ENCODE measurements around the gene PTPRJ. TPM values are rescaled to one million over a fixed set of nuclear protein-coding genes. Genes with fewer than 3 reads are reported as not detected.
"Not testable (repeated sequence)": the region's sequence is repeated elsewhere in the genome, so short reads cannot be mapped to it uniquely, and the experiment has no call there.

PTPRJ gene
- total RNA-seq, 6 experiments from 2014 or later: 12.5 to 33.0 (median 19.8) TPM

- ATAC-seq (peak; percentile 48 to 84 (median 65)), DNase-seq (peak; percentile 65 to 76 (median 69))
- intact Hi-C loops (cut with DNase I): loop anchor here in 1 of 2 donors (5.0 kb wide), 1 partner anchor 160 kb away; no protein-coding TSS in a partner anchor
- H3K27ac ChIP-seq: peak overlapping the region in 1 of 3 donors; percentile 56
- H3K4me3 ChIP-seq: no peak overlapping the region
- no peaks in the 10 kb centered on the region for H3K36me3 ChIP-seq
- TF ChIP-seq POLR2A (IDR thresholded peaks at IDR 0.05): no peak
- no peak for TF ChIP-seq CTCF (IDR thresholded peaks at IDR 0.05)
- peaks cover 0 to 28% (median 4%) of the 10 kb centered on the region in 4 donors for H3K4me1 ChIP-seq
- no peaks in the 10 kb centered on the region for H3K27me3 ChIP-seq
- no peaks in the 10 kb centered on the region for H3K9me3 ChIP-seq
- WGBS (ENCODE audit: insufficient coverage, low coverage, low lambda C conversion rate, missing lambda C conversion rate): 18% methylated on average over 2 of the region's 10 CpGs
Measured at GRCh38 chr11:47946682-47947559, 33.4 kb upstream of the PTPRJ start.

DNA sequence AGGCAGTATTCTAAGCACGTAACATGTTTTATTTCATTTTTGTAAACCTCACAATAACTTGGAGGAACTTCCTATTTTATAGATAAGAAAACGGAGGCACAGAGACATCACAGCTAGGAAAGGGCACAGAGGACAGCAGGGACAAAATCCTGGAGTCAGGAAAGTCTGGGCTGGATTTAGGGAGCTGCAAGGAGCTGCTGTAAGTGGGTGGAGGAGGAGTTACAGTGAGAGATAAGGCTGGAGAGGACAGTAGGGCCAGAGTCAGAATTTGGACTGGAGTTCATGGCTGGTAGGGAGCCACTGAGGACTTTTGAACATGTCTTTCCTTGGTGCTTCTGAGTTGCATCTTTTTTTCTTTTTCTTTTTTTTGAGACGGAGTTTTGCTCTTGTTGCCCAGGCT, 32.2 kb upstream of the PTPRJ start:
- DNase-seq (no peak), ATAC-seq (no peak)
- no peaks in the 10 kb centered on the region for H3K27me3 ChIP-seq
- 31% methylated on average over 2 of the region's 3 CpGs for WGBS (ENCODE audit: insufficient coverage, low coverage, low lambda C conversion rate, missing lambda C conversion rate)
- intact Hi-C loops (cut with DNase I): loop anchor here in 1 of 2 donors (5.0 kb wide), 1 partner anchor 159 kb away; no protein-coding TSS in a partner anchor
- H3K27ac ChIP-seq: no peak overlapping the region
- no peaks in the 10 kb centered on the region for H3K36me3 ChIP-seq
- no peak overlapping the region for H3K4me3 ChIP-seq
- TF ChIP-seq CTCF (IDR thresholded peaks at IDR 0.05): no peak
- TF ChIP-seq POLR2A (IDR thresholded peaks at IDR 0.05): no peak
- no peaks in the 10 kb centered on the region for H3K9me3 ChIP-seq
- peaks cover 0 to 18% (median 2%) of the 10 kb centered on the region in 4 donors for H3K4me1 ChIP-seq

DNA sequence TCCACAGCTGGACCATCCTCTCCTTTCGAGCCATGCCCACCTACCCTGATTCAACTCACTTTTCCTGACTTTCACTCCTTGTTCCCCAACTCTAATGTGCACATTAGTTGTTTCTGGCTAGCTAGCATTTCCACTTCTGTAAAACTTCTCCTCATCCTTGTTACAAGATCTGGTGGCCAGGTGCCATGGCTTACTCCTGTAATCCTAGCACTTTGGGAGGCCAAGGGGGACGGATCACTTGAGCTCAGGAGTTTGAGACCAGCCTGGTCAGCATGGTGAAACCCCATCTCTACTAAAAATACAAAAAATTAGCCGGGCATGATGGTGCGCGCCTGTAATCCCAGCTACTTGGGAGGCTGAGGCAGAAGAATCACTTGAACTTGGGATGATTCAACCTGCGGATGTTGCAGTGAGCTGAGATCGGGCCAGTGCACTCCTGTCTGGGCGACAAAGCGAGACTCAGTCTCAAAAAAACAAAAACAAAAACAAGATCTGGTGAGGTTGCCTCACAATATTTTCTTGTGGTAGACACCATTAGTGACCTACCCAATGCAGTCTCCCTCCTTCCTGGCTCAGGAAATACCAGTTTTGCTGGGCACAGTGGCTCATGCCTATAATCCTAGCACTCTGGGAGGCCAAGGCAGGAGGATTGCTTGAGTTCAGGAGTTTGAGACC, 31.2 kb upstream of the PTPRJ start:
- H3K9me3 ChIP-seq, H3K4me3 ChIP-seq, H3K36me3 ChIP-seq, DNase-seq, ATAC-seq, H3K27ac ChIP-seq, H3K27me3 ChIP-seq: not testable (repeated sequence)
- H3K4me1 ChIP-seq: peaks cover 0 to 18% (median 2%) of the 10 kb centered on the region in 4 donors
- 79% methylated on average over 6 of the region's 9 CpGs for WGBS (ENCODE audit: insufficient coverage, low coverage, low lambda C conversion rate, missing lambda C conversion rate)
- intact Hi-C loops (cut with DNase I): loop anchor here in 1 of 2 donors (5.0 kb wide), 1 partner anchor 158 kb away; no protein-coding TSS in a partner anchor

- no peak for ATAC-seq
- no peaks in the 10 kb centered on the region for H3K27me3 ChIP-seq
- no peaks in the 10 kb centered on the region for H3K9me3 ChIP-seq
- TF ChIP-seq CTCF (IDR thresholded peaks at IDR 0.05) (no peak), POLR2A (IDR thresholded peaks at IDR 0.05) (no peak)
- WGBS (ENCODE audit: insufficient coverage, low coverage, low lambda C conversion rate, missing lambda C conversion rate): 45% methylated on average over 4 of the region's 5 CpGs
- no peaks in the 10 kb centered on the region for H3K36me3 ChIP-seq
- DNase-seq: no peak
- intact Hi-C loops (cut with DNase I): no loop called here
- no peak overlapping the region for H3K27ac ChIP-seq
- H3K4me1 ChIP-seq: peaks cover 0 to 18% (median 2%) of the 10 kb centered on the region in 4 donors
- H3K4me3 ChIP-seq: no peak overlapping the region
Measured at GRCh38 chr11:47950396-47950795, 30.0 kb upstream of the PTPRJ start.

- H3K27ac ChIP-seq: not testable (repeated sequence)
Measured at GRCh38 chr11:47951504-47951903, 28.9 kb upstream of the PTPRJ start.

More at GRCh38 chr11:47951504-47951903, 28.9 kb upstream of the PTPRJ start:
- ATAC-seq; DNase-seq; H3K4me3 ChIP-seq; H3K36me3 ChIP-seq; intact Hi-C loops (cut with DNase I); H3K27me3 ChIP-seq; H3K9me3 ChIP-seq: not testable (repeated sequence)
- 100% methylated on average over 6 of the region's 12 CpGs for WGBS (ENCODE audit: insufficient coverage, low coverage, low lambda C conversion rate, missing lambda C conversion rate)
- peaks cover 0 to 15% (median 1%) of the 10 kb centered on the region in 4 donors for H3K4me1 ChIP-seq

Measured in right lobe of liver (tissue), 6 donors.